SK-N-MC (cell line): Measurements from ENCODE around the gene ADGRF5.

Experiments used
- EZH2 ChIP-seq: fragments of 200-600 bp; sonication (generic); IDR thresholded peaks from one replicate; pipeline ENCODE4 v1.6.1; 2017; ENCODE audit warnings: antibody characterized with exemption
- POLR2AphosphoS5 ChIP-seq: IDR thresholded peaks from 2 replicates; pipeline ENCODE4 v1.6.1; 2012; ENCODE audit warnings: mild to moderate bottlenecking, low read depth, low read length, borderline replicate concordance

DNA sequence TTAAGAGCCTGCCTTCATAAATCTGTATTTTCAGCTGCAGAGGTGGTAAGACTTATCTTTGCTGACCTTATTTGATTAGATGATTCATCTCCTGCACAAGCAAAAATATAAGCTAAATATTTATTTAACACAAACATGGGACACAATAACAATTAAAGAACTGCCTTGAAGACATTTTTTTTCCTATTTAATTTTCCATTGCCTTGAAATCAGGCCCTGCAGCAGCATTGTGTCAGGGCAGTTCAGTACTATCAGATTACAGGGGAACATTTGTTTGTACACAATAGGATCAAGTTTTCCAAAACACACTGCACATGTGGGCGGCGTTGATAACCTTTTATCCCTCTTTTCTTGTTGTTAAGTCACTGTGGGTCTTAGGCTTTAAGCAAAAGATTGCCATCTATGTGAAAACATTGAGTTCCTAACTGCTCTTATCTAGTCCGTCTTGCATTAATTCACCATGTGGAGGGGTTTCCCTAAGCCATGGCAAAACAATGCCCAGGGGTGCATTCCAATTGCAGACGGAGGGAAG, 7.4 kb downstream of the ADGRF5 start:
- TF ChIP-seq POLR2AphosphoS5 (no peak), EZH2 (no peak)
